ENCODE data around the gene PLAA.
A peak's percentile ranks its signal among the peaks of the same experiment; 100 is the strongest.

PLAA gene

GRCh38 chr9:26946753-26947727 is at the start of gene PLAA:
Gene PLAA, minus strand, starts transcription at chr9:26947242. Its CDS starts 197 bp downstream, at chr9:26947045.
- DNase-seq: peak; percentile 85 to 86

GRCh38 chr9:26995810-26996209 is 48.8 kb upstream of the PLAA start:
- no peak for DNase-seq

GRCh38 chr9:26983340-26983739 is 36.3 kb upstream of the PLAA start:
- DNase-seq: no peak

GRCh38 chr9:26975728-26976707 is 29.0 kb upstream of the PLAA start:
- DNase-seq: peak in 1 of 2 donors; percentile 25

GRCh38 chr9:26974927-26975326 is 27.9 kb upstream of the PLAA start:
- DNase-seq: no peak

- DNase-seq: no peak
Observed at GRCh38 chr9:26973989-26974388, 26.9 kb upstream of the PLAA start.

GRCh38 chr9:26971721-26972120 is 24.7 kb upstream of the PLAA start:
- DNase-seq: no peak

- no peak for DNase-seq
Observed at GRCh38 chr9:26956860-26957233, 9.8 kb upstream of the PLAA start.

- DNase-seq: peak; percentile 95
Observed at GRCh38 chr9:26955921-26956859, 9.1 kb upstream of the PLAA start, which contains the start of gene IFT74. Gene IFT74, plus strand, starts transcription at chr9:26956412. Its CDS starts 5,556 bp downstream, at chr9:26961968.

GRCh38 chr9:26955222-26955903 is 8.3 kb upstream of the PLAA start:
- DNase-seq: no peak

- peak in 1 of 2 donors; percentile 43 for DNase-seq
Observed at GRCh38 chr9:26954050-26954508, 7.0 kb upstream of the PLAA start.

GRCh38 chr9:26951794-26952193 is 4.8 kb upstream of the PLAA start:
- DNase-seq: no peak

- DNase-seq: no peak
Observed at GRCh38 chr9:26950521-26950920, 3.5 kb upstream of the PLAA start.

GRCh38 chr9:26949637-26950069 is 2.6 kb upstream of the PLAA start:
- no peak for DNase-seq

- DNase-seq: peak in 1 of 2 donors; percentile 18
Observed at GRCh38 chr9:26947736-26948135, 694 bp upstream of the PLAA start.

- DNase-seq: no peak
Observed at GRCh38 chr9:26945591-26945990, 1.5 kb downstream of the PLAA start.

GRCh38 chr9:26940779-26941178 is 6.3 kb downstream of the PLAA start:
- DNase-seq: no peak

- DNase-seq: no peak
Observed at GRCh38 chr9:26939955-26940711, 6.9 kb downstream of the PLAA start.

GRCh38 chr9:26937816-26938371 is 9.1 kb downstream of the PLAA start:
- no peak for DNase-seq

- DNase-seq: no peak
Observed at GRCh38 chr9:26935847-26936246, 11.2 kb downstream of the PLAA start.

Measured in CD4-positive, alpha-beta T cell treated with Interleukin-4 for 1 hour (primary cell).